CD4-positive, alpha-beta T cell treated with Interleukin-15 for 1 hour (primary cell): ENCODE measurements around the gene DAB1.

Source experiments
- DNase-seq: peaks from one replicate; pipeline ENCODE4 v3.0.0-alpha.2; 2020

The DAB1 gene

DNA sequence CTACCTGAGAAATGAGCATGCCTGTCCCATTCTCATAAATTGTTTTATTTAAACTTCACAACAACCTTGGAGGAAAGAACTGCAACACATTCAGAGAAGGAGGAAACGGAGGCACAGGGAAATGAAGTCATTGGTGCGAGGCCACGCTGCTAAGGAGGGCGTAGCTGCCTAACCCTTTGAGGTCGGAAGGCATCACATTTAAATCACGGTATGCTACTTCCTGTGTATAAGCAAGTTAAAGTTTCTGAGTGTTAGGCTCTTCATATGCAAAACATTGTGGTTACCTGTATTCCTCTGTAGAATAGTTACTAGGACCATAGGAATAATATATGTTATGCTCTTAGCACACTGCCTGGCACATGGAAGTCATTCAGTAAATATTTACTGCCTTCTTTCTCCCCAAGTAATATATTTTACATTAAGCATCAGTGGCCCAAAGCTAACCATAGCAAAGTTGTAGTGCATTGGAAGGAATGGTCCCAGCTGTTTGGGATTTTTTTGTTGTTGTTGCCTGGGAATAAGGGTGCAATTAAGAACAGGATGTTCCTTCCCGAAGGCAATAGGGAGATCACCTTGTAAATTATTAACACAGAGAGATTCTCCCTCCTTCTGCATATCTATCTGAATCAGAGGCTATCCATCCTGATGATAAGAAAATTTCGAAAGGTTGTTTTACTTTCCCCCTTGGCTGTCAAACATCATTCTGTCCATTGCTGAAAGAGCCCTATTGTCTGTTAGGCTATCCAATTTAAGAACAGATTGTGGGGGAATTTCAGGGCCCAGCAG lies 265.8 kb downstream of the DAB1 start:
- DNase-seq: no peak

DNA sequence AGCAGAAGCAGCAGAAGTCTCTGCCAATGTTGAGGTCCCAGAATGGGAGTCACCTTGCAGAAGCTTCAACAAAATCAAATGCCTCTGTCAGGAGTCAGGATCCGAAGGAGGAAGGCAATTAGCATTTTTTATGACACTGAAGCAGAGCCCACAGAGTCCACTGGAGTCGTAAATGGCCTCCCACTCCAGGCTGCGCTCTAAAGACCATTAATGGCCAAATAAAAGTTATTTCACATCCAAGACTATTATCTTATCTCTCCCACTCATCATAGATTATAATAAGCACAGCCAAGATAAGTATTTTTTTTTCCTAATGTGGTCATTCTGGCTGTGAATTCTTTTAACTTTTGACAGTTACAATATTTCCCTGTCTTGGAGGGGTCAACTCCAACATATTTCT lies 267.0 kb downstream of the DAB1 start:
- DNase-seq: no peak

DNA sequence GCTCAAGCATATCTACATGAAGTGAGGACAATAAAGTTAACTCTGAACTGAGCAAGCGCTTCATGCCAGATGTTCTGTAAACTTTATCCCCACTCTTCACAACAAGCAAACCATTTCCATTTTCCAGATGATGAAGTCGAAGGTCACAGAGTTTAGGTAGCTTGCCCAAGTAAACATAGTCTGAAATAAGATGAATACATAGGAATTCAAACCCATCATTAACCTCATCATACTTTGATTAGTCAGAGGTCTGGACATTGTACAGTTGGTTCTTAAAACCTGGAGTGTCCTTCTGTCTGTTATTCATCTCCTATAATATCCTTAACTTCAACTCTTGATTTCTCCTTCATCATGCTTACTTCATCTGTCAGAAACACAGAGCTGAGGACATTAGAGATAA lies 277.8 kb downstream of the DAB1 start:
- no peak for DNase-seq

DNA sequence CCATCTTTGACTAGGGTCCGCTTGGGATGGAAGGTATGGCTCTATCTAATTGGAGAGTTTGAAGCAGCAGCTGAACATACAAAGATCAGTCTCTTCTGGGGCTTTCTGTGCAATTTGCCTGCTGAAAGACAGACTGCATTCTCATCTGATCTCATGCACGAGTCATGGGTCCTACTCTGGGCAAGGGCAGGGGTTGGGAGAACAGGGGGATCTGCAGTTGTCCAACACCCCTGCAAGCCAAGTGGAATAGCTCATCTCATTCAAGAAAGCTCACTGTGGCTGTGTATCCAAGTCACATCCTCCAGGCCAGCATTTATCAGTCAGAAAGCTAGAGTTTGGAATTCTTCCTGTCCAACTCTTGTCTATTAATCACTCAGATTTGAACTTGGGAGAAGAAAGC lies 280.9 kb downstream of the DAB1 start:
- DNase-seq: no peak

DNA sequence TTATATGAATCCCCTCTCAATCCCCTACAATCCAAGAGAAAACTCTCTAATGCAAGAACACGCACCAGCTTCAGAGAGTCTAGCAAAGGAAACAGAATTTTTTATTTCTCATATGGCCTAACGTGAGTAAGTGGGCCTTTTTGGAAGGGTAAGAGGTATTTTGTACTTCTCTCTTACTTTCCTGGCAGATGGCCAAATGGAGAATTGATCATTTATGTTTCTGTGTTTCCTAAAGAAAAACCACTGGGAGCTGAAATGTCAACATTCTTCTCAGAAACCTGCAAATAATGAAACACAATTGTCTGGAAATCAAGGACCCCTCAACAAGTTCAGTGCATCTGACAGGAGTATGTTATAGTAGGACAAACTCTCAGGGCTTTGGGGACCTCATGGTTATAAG lies 281.7 kb downstream of the DAB1 start:
- no peak for DNase-seq

DNA sequence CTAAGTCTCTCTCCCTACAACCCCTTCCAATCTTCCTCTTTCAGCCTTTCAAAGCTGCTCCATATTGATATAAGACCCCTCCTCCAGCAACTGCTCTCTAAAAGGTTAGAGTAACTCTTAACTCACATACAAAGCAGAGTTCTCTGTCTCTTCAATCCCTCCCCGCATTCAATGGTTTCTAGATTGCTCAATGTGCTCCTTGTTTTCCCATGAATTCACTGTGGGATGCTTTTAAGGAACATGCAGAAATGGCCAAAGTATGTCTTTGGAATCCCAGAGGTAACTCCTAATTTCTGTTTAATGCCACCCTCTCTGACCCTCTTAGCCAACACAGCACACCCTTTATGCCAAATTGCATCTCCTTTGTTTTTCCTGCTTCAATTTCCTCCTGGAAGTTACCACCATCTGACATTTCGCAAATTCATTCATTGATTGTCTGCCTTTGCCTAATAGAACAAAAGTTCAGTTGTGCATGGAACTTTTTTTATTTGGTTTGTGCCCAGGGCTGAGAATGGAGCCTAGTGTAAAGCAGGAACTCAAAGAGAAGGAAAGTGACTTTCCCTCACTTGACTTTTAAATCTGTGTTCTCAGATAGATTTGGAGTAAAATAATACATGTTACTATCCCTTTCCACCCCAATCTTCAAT lies 285.3 kb downstream of the DAB1 start:
- no peak for DNase-seq

DNA sequence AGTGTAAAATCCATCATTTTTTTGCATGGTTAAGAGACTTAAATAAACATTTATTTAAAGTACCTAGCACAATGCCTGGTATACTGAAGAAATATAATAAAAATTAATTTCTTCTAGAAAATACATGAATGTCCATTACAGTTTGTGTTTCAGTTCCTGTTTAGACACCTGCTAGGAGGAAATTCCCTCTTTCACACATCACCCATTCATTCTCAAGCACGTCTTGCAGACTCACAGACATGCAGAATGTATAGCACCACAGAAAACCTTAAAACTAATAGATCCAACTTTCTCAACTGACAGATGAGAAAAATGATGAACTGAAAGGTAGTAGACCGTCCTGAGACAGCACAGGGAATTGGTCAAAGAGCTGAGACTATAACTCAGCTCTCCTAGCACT lies 285.9 kb downstream of the DAB1 start:
- DNase-seq: no peak

DNA sequence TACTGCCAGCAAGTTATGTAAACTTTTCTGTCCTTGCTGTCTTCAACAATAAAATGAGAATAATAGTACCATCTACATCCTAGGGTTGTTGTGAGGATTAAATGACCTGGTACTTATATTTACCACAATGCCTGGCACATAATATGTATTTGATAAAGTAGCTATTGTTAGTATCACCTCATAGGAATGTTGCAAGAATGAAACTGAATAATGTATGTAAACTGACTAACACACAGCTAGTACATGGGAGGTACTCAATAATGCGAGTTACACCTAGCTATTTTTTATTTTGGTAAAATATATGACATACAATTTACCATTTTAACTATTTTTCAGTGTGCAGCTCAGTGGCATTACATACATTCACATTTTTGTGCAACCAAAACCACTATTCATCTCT lies 289.1 kb downstream of the DAB1 start:
- no peak for DNase-seq

DNA sequence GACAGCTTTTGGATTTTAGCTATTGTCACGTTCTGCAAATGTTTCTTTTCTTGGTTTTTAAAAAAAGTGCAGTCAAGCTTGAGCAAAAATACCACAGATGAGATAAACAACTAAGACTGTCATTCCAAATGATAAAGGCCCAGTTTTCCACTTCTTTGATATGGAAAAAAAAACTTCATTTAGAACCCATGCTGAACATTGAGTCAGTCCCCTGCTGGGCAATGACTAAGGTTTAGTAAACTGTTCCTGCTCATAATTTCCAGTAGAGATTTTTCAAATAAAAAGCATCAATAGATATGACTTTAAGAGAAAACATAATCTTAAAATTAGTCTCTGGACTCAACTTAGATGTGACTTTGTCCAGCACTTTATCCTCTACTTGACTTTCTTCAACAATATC lies 290.2 kb downstream of the DAB1 start:
- no peak for DNase-seq

DNA sequence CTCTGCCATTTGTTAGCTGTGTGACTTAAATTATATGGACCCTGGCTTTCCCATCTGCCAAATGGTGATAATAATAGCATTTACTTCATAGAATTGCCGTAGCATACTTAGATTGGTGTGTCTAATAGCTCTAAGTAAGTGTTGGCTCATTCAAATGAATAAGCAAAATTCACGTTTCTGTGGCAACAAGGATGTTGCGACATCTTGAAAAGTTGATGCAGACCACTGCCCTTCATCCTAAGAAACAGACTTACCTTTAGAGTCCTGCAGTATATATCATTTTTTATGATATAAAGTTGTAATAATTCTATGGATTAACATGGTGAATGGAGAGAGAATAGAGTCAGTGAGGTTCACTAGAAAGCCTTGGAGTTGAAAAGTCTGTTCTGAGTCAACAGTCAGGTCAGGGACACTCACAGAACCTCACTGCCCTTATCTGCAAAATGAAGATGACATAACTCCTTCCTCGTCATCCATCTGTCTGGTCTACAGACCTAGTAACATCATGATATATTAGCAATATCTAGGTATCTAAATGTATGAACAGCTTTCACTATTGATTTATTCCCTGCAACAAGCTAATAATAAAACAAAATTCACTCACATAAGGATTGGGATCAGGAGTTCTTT lies 290.8 kb downstream of the DAB1 start:
- DNase-seq: no peak

DNA sequence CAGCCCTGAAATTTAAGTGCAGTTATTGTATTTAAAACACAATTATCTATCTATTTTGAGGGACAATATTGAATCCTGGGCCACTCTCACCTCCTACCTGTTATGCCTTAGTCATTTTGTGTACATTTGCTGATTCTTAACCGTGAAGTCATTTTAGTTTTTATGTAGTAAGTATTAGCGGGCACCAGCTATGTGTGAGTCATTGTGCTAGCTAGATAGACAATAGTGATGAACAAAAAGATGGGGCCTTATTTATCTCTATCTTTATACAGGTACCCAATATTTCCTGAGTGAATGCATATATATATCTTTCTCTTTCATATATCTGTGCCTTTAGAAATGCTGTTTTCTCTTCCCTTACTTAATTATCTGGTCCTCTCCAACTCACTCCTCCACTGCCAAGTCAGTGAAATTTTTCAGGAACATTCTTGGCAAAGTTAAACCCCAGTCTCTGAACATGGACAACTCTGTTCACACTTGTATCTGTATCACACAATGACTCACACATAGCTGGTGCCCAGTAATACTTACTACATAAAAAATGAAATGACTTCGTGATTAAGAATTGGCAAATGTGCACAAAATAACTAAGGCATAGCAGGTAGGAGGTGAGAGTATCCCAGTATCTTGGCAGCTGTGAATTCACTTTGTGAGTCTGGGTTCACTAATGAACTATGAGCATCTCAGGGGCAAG lies 292.0 kb downstream of the DAB1 start:
- no peak for DNase-seq

DNA sequence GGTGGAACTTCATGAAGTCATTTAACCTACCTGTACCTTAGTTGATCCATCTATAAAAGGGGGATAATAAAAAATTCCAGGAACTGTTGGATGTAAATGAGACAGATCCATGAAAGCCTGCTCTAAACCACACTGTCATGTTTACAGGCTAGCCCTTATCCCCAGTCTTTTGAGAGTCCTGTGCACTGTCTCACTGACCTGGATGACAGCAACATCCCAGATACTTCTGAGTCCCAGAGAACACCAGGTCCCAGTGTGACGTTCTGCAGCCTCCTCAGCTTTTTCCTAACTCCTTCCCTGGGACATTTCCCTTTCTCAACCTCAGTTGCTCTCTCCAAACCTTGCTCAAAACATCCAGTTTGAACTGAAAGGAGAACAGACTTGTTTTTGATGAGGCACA lies 292.6 kb downstream of the DAB1 start:
- DNase-seq: no peak

DNA sequence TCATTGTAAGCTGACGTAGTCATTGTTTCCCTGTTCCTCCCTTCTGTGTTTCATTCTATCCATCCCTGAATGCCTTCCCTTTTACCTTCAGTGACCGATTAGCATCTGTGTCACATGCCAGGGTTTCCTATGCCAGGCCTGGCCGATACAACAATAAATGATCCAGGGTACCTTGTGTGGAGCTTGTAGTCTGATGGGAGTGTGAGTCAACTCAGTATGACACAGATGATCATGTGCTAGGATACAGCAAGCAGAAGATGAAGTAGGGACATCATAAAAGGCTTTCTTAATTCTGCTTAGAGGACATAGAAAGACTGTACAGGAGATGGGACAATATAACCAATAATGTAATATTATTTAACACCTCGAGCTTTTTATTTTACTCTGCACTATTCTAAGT lies 294.0 kb downstream of the DAB1 start:
- no peak for DNase-seq

DNA sequence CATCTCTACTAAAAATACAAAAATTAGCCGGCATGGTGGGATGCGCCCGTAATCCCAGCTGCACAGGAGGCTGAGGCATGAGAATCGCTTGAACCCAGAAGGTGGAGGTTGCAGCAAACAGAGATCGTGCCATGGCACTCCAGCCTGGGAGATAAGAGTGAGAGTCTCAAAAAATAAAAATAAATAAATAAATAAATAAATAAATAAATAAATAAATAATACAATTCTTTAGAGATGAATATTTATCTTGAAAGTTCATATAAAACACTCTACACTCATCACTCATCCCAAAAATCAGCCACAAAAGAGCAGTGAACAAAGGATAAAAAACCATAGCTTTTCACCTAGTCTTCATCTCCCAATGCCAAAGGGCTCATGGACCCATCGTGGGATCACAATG lies 295.9 kb downstream of the DAB1 start:
- DNase-seq: no peak

DNA sequence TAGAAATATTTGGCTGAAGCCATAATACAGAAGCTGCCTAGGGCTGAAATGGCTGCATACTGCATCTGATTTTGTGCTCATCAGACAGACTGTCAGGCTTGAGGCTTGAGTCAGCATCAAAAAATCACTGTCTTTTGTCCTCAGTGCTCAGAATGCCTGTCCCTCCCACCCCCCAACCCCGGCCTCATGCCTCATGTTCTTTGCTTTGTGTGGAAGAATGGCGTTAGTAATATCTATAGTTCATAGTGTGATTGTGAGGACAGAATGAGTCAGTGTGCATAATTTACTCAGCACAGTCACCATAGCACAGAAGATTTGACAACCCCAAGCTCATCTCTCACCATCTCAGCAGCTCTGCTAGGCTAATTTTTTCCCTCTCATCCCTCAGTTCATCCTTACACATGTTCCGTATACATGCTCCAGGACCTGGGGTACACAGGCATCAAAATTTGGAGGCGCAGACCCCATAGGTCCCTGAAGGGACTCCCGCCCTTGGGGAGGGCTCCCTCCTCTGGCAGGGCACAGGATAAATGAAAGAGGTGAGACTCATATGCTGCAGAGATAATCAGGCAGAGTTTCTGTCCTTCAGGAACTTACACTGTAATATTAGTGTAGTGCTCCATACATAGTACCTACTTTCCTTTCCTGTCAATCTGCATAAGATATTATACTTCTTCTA lies 299.0 kb downstream of the DAB1 start:
- DNase-seq: no peak

DNA sequence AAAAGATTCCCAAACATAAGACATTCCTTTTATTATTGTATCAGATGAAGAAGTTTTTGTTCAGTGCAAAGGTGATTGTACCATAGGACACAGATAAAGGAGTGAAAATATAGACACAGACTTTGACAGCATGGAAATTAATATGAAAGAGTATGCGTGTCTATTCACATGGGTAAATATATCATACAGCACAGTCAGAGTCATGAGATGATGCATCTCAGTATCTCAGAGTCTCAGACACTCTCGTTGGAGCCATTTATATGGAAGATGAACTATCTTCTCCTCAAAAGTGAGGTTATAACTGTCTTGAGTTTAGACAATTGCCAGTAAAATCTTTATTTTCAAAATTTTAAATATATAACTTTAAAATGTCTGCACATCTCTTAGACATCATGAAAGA lies 299.7 kb downstream of the DAB1 start:
- DNase-seq: no peak

DNA sequence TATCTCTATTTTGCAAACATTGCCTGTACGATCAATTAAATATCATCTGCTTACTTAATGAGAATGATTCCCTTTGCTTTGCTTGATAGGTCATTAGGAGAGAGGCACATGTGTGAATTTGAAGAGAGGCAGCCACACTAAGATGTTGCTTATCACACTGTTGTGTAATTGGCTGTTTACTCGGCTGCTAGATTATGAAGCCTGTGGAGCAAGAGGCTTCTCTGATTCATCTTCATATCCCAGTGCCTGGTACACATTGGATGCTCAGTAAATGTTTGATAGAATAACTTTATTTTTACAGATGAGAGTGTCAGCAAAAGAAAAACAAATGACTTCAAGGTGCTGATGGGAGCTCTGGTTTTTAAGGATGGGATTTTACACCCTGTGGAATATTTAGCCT lies 301.8 kb downstream of the DAB1 start:
- DNase-seq: no peak

DNA sequence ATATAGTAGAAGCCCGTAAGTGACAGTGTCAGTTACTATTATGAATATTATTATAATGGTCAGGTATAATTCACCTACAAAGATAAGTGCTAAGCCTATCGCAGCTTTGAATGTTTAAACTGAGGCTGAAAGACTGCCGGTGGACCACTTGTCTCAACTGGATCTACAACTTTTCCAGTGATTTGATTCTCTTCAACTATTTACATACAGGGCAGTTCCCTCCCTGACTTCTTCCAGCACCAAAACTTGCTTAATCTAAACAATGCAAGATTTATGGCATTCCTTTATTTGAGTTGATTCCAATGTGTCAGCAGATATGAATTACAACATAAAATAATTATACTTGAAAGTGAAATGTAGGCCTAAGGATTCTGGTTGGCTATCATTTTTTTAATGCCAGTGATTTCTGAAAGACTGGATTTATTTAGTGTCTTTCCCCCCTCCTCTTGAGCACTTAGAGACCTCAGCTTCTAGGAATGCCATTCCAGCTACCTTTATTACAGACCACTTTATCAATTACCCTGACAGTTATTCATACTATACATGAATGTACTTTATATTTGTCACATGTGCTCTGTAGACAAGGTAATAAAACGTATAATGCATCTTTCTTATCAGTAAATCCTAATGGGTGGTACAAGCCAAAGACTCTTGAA lies 304.8 kb downstream of the DAB1 start:
- no peak for DNase-seq

DNA sequence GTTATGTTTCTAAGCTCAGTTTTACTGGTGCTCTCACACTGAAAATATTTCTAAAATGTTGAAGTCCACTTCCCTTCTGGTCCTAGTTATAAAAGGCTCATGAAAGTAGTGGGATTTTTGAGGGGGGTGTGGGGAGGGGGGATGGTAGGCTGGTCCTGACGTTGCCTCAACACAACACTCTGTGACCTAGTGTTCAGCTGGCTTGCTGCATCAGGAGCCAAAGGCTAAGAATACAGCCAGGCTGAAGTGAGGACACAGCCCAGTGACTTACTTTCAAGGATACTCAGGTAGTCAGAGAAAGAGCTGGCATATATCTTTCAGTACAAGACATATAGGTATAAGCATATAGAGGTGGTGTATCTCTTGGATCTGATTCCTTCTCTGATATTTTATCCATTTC lies 306.1 kb downstream of the DAB1 start:
- no peak for DNase-seq

DNA sequence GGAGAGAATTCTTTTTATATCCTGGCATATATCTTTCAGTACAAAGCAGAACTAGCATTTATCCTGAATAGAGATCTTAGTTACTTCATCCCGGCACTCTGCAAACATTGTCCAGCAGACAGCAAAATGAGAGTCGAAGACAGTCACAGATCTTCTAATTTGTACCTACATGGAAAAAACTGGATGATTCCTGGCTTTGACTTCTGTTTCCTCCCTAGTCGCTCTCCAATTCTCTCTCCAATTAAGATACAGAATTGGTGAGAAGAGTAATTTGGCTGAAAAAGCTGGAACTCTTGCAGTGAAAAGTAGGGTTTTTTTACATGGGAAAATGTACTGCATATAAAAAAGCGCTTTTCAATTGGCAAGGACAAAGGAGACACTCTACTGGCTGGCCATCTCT lies 307.0 kb downstream of the DAB1 start:
- DNase-seq: no peak

DNA sequence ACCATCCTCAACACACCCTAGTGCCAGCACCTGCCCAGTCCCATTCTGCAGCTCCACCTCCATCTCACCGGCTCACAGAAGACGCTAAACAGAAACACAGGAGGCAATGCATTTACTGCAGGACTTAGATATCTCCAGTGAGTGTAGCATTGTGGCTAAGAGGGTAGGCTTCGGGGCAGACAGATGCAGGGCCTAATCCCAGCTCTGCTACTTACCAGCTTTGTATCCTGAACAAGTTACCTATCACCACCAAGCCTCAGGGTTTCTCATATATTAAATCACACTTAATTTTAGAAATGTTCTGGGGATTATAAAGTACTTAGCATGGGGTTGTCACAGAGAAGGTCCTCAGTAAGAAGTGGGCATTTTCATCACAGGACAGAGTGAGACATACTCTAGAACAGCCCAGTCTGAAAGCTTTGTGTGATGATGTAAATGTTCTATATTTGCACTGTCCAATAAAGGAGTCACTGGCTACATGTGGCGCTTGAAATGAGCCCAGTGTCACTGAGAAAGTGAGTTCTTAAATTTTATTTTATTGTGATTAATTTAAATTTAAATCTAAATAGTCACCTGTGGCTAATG lies 308.7 kb downstream of the DAB1 start:
- no peak for DNase-seq

DNA sequence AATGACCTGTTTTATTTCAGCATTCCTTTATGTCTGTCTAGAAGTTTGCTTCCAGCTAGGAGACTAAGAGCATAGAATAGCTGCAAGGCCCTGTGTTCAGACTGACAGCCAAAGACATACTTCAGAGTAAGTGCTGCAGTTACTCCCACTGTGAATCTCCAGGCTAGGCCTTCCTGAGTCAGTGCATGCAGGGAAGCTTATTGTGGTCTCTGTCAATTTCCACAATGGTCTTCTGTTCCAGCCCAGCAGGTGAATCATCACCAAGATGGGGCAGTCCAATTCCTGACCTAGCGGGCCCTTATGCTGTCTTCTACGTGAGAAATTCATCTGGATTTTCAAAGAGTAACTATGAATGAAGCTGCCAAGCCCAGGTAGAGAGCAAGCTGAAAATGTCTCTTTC lies 311.7 kb downstream of the DAB1 start:
- DNase-seq: no peak
